Colonic mucosa (tissue), 4 donors: ENCODE results near the gene AP3M1. TPM values are rescaled to one million over a fixed set of nuclear protein-coding genes. Genes with fewer than 3 reads are reported as not detected.
A peak's percentile ranks its signal among the peaks of the same experiment; 100 is the strongest.

ENCODE experiments used
- DNase-seq: peaks from one replicate; pipeline ENCODE4 v3.0.0-alpha.2; 2020
- H3K27ac ChIP-seq: fragments of 200-600 bp; one replicate; pipeline ENCODE4 v1.8.0; 2021
- H3K27me3 ChIP-seq: fragments of 200-600 bp; one replicate; pipeline ENCODE4 v1.8.0; 2021
- H3K36me3 ChIP-seq: fragments of 200-600 bp; one replicate; pipeline ENCODE4 v1.8.0; 2021
- H3K4me1 ChIP-seq: fragments of 200-600 bp; one replicate; pipeline ENCODE4 v1.8.0; 2021; ENCODE audit warnings: mild to moderate bottlenecking
- H3K4me3 ChIP-seq: fragments of 200-600 bp; one replicate; pipeline ENCODE4 v1.8.0; 2021
- H3K9ac ChIP-seq, 2 donors: one replicate each; pipeline ENCODE4 v1.7.0; 2013; ENCODE audit warnings: control low read depth in 2 of 2, low read depth in 2 of 2, low read length in 2 of 2
- H3K9me3 ChIP-seq: fragments of 200-600 bp; one replicate; pipeline ENCODE4 v1.8.0; 2021
- CTCF ChIP-seq: fragments of 200-600 bp; IDR thresholded peaks from one replicate; pipeline ENCODE4 v1.8.0; 2022; ENCODE audit warnings: antibody characterized with exemption, mild to moderate bottlenecking
- intact Hi-C: fragments of 100-400 bp; cut with DNase I; formaldehyde crosslinking; loops from one replicate; pipeline ENCODE4 v1.14.1; 2022
- total RNA-seq, 2 donors: library from RNA; stranded (reverse); fragmentation: NEBNext Ultra II Directional in 1 of 2; extraction: Animal tissue kit (Norgen Biotek cat#: 25700) in 1 of 2; gene quantifications; one replicate each; pipeline ENCODE4 v1.2.1, GENCODE V29; 2021
- donor health status: healthy.
- donor health status: DM: no; HTN: no; CAD: no.
- donor health status: DM: no; HTN: no; CAD: no.

The AP3M1 gene
- total RNA-seq, 2 donors from 2014 or later, result 30.5 to 31.7 TPM

- intact Hi-C loops, result no loop called here
- TF ChIP-seq CTCF, result no peak
- H3K27ac ChIP-seq, result peak overlapping the region; percentile 77
- peak; percentile 50 for DNase-seq
- peaks cover 3% of the 10 kb centered on the region for H3K4me1 ChIP-seq
- no peaks in the 10 kb centered on the region for H3K27me3 ChIP-seq
- H3K36me3 ChIP-seq, result no peaks in the 10 kb centered on the region
- H3K9me3 ChIP-seq, result no peaks in the 10 kb centered on the region
- peak overlapping the region; percentile 86 to 87 for H3K9ac ChIP-seq
- H3K4me3 ChIP-seq, result peak overlapping the region; percentile 58
Measured at GRCh38 chr10:74177140-74177677, 26.6 kb upstream of the AP3M1 start.

- Histone ChIP-seq H3K36me3 (no peaks in the 10 kb centered on the region), H3K27me3 (no peaks in the 10 kb centered on the region), H3K9me3 (no peaks in the 10 kb centered on the region), H3K27ac (peak overlapping the region; percentile 77), H3K9ac (peak overlapping the region; percentile 86 to 87), H3K4me3 (peak overlapping the region; percentile 58), H3K4me1 (peaks cover 3% of the 10 kb centered on the region)
- no peak for TF ChIP-seq CTCF
- intact Hi-C loops, result no loop called here
- peak; percentile 96 for DNase-seq
Measured at GRCh38 chr10:74176380-74177139, 25.9 kb upstream of the AP3M1 start.

- H3K36me3 ChIP-seq, result no peaks in the 10 kb centered on the region
- peak overlapping the region; percentile 58 for H3K4me3 ChIP-seq
- no peak for DNase-seq
- H3K27me3 ChIP-seq, result no peaks in the 10 kb centered on the region
- peaks cover 3% of the 10 kb centered on the region for H3K4me1 ChIP-seq
- peak overlapping the region; percentile 77 for H3K27ac ChIP-seq
- TF ChIP-seq CTCF, result no peak
- intact Hi-C loops, result no loop called here
- H3K9me3 ChIP-seq, result no peaks in the 10 kb centered on the region
- H3K9ac ChIP-seq, result peak overlapping the region; percentile 86 to 87
Measured at GRCh38 chr10:74175510-74176379, 25.1 kb upstream of the AP3M1 start.

GRCh38 chr10:74174521-74174920, 23.9 kb upstream of the AP3M1 start:
- no peak for DNase-seq
- no peak overlapping the region for H3K4me3 ChIP-seq
- H3K27ac ChIP-seq, result no peak overlapping the region
- no peaks in the 10 kb centered on the region for H3K9me3 ChIP-seq
- H3K4me1 ChIP-seq, result peaks cover 3% of the 10 kb centered on the region
- intact Hi-C loops, result no loop called here
- H3K36me3 ChIP-seq, result no peaks in the 10 kb centered on the region
- H3K27me3 ChIP-seq, result no peaks in the 10 kb centered on the region
- no peak for TF ChIP-seq CTCF
- peak overlapping the region in 1 of 2 donors; percentile 58 for H3K9ac ChIP-seq

GRCh38 chr10:74171625-74172024, 21.0 kb upstream of the AP3M1 start:
- Histone ChIP-seq H3K36me3 (no peaks in the 10 kb centered on the region), H3K27me3 (no peaks in the 10 kb centered on the region), H3K9me3 (no peaks in the 10 kb centered on the region), H3K9ac (no peak overlapping the region), H3K4me1 (peaks cover 3% of the 10 kb centered on the region), H3K27ac (no peak overlapping the region), H3K4me3 (no peak overlapping the region)
- no peak for DNase-seq
- TF ChIP-seq CTCF, result no peak
- intact Hi-C loops, result no loop called here
